Central memory CD4-positive, alpha-beta T cell (primary cell): Measurements from ENCODE around the gene ABHD2.
"Not testable (repeated sequence)": the region's sequence is repeated elsewhere in the genome, so short reads cannot be mapped to it uniquely, and the experiment has no call there.

ENCODE experiments used
- DNase-seq: peaks from one replicate; pipeline ENCODE4 v3.0.0; 2022

ABHD2 gene

GRCh38 chr15:89141159-89141558, 52.9 kb downstream of the ABHD2 start:
- not testable (repeated sequence) for DNase-seq

DNA sequence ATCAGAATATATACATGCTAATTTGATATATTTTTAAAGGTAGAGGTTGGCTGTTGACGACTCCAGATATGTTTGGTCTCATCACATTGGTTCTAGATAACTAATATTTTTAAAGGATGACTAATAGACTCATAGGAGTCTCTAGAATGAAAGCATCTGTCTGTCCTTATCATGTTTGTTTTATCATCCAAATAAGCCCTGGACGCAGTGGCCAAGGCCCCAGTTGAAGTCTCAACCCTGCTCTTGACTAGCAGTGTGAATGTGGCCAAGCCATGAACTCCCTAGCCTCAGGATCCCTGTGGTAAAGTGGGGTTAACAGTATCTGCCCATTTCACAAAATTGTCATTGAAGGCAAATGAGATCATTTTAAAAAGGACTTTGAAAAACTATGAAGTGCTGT, 53.6 kb downstream of the ABHD2 start:
- DNase-seq = no peak

GRCh38 chr15:89142423-89142822, 54.2 kb downstream of the ABHD2 start:
- no peak for DNase-seq

DNA sequence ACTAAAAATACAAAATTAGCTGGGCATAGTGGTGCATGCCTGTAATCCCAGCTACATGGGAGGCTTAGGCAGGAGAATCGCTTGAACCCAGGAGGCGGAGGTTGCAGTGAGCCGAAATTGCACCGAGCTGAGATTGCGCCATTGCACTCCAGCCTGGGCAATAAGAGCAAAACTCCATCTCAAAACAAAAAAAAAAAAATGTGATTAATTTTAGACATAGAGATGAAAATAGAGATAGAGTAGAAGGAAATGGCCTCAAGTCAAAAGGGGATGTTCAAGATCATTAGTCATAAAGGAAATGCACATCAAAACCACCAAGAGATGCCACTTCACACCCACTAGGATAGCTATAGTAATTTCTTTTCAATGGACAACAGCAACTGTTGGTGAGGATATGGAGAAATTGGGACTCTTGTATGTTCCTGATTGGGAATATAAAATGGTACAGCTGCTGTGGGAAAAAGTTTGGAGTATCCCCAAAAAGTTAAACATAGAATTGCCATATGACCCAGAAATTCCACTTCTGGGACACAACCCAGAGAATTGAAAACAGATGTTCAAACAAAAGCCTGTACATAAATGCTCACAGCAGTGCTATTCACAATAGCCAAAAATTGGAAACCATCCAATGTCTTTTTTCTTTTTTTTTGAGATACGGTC, 55.4 kb downstream of the ABHD2 start:
- DNase-seq = no peak

GRCh38 chr15:89144491-89144890, 56.2 kb downstream of the ABHD2 start:
- no peak for DNase-seq

GRCh38 chr15:89146366-89146765, 58.1 kb downstream of the ABHD2 start:
- no peak for DNase-seq

GRCh38 chr15:89148126-89148525, 59.9 kb downstream of the ABHD2 start:
- no peak for DNase-seq

DNA sequence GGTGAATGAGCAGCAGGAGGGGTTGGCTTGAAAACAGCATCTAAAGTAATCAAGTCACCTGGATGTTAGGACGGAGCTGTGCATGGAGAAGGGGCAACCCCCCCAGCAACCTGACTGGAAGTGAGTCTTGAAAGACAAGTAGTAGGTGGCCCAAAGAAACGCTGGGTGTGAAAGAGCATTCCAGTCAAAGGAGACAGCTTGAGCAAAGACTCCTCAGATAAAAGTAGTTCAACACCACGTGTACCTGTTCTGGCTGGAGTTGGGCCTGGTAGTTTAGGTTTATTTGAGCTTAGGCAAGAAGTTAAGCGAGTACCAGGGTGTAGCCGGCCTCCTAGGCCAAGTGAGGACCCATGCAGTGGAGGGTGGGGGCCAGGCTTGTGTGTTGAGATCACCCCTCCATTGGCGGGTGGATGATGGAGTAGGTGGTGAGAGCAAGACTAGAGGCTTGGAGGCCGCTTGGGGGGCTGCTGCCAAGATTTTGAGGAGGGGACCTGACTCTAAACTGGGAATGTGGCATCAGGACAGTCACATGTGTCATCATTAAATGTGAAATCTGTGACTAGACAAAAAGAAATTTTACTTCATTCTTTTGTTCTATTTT, 61.3 kb downstream of the ABHD2 start:
- DNase-seq = no peak

GRCh38 chr15:89150287-89150686, 62.0 kb downstream of the ABHD2 start:
- DNase-seq = no peak

- no peak for DNase-seq
Observed at GRCh38 chr15:89150762-89151664, 62.8 kb downstream of the ABHD2 start.

GRCh38 chr15:89155122-89155521, 66.9 kb downstream of the ABHD2 start:
- no peak for DNase-seq

- no peak for DNase-seq
Observed at GRCh38 chr15:89155656-89156055, 67.4 kb downstream of the ABHD2 start.

DNA sequence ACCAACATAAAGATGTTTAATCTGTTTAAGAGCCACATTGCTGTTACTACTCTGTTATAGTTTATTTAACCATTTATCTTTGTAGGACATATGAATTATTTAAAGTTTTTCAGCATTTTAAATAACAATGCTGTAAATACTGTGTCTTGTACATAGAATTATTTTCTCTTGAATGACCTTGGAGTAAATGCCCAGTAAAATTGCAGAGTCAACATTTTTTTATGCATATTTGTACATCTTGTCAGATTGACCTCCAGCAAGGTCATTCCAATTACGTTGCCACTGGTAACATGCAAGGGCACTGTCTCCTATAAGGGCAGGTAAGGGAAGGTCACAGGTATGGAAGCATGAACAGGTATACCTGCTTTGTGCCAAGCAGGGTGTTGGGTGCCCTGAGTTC, 68.8 kb downstream of the ABHD2 start:
- DNase-seq = no peak

- DNase-seq = no peak
Observed at GRCh38 chr15:89157918-89158564, 69.8 kb downstream of the ABHD2 start.

GRCh38 chr15:89161666-89162065, 73.4 kb downstream of the ABHD2 start:
- no peak for DNase-seq

DNA sequence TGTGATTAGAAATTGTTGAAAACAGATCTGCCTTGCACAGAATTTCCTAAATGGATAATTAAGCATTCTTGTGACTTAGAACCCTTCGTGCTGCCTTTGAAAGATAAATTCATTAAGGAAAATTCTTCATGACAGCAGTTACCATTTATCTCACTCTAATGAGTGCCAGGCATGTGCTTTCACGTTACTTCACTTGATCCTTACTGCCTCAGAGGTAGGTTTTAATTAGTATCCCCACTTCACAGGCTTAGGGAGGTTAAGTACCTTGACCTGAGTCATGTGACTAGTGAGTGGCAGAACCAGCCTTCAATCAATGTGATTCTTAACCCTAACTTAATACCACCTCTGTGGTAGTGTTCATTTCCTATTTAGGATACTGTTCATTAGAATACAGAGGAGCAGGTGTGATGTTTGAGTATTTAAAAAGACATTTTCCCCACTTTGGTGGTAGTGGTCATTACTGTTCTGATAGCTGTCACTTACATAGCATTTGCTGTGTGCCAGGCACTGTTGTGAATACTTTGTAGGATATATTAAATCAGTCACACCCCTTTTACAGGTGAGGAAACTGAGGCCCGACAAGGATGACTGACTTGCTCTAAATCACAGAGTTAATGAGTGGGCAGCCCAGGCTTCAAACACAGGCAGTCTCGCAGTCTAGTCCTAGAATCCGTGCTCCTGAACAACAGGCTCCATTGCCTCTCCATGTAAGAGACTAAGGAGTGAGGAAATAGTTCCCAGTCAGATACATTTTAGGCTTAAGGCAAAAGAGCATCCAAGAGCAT, 75.2 kb downstream of the ABHD2 start:
- no peak for DNase-seq

DNA sequence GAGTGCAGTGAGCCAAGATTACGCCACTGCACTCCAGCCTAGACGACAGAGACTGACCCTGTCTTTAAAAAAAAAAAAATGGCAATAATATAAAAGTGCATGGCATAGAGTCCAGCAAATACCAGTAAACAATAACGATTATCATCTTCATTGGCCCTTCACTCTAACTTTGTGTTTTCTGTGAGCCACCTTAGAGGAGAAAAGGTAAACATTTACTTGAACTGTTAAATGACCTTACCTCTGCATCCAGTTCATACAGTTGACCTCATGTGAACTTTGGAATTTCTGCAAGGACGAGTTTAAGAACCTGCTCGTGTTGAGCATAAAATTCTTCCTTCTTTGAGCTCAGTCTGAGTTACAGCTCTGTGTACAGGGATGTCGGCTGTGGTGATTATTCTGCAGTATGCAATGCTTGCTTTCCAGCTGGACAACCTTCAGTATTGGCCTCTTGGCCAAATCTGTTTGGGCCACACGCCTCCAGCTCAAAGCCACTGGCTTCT, 76.5 kb downstream of the ABHD2 start:
- no peak for DNase-seq

DNA sequence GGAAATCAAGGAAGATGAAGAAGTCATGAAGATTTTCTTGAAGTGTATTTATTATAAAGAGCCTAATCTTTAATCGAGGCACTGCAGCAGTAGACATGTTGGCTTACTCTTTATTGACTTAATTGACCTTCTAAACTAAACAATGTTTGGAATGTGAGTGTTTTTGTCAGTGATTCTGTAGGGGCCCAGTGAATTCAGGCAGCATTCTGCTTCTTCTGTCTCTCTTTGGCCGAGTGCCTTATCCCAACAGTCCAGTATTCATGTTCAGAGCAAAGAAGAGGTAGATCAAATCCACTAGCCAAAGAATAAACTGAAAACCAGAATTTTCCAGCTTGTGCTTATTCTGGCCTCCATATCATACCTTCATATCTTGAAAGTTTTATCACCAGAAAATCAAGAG, 77.4 kb downstream of the ABHD2 start:
- no peak for DNase-seq

DNA sequence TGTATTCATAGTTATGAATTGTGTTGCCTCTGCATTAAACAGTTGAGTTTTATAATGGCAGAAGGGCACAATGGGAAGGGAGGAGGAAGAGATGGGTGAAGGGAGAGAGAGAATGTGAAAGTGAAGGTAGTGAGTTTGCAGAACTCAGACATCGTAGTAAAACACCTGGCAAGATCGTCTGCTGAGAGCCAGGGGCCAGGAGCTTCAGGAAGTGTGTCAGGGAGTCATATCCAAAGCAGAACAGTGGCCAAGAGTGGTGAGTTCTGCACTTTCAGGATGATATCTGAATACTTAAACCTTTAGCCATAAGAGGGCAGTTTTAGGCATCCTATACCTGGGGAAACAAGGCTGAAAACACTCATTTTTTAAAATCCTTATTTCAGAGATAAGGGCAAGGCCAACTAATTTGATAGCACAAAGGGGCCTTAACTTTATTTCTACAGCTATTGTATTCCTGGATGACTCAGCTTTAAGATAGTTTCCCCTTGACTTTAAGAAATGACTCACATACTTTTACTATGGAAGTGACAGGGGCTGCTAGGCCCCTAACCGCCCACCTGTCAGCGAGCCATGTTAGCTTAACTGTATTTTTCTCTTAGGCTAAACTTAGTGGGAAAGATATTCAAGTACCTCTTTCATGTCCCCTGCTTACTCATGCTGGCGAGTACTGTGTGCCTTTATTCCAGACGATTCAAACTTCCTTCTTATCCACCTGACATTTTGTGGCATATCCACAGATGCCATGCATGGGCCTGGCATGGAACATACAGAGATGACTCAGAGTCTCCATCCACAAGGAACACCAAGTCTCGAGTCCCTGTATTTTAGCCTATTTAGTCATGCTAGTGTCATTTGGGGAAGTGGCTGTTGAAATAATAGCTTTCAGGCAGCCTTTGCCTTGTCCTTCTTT, 79.3 kb downstream of the ABHD2 start:
- no peak for DNase-seq

DNA sequence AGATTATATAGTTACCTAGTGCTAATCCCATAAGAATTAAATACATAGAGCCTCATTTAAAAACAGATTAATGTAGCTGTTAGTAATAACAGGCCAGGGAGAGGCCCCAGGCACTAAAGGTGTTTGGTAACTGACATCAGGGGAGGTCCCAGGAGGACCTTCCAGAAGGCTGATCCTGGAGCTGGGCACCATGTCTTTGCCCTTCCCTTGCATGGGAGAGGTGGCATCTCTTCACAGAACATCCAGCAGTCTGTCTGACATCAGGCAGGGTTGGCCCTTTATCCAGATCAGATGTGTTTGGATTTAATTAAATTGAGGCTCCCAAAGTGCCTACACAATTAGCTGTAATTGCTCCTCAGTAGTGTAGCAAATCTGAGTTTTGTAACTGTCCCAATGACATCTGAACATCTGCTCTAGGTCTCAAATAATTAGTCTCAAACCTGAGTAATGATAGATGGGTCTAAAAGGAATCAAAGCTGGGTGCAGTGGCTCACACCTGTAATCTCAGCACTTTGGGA, 80.1 kb downstream of the ABHD2 start:
- DNase-seq = no peak

DNA sequence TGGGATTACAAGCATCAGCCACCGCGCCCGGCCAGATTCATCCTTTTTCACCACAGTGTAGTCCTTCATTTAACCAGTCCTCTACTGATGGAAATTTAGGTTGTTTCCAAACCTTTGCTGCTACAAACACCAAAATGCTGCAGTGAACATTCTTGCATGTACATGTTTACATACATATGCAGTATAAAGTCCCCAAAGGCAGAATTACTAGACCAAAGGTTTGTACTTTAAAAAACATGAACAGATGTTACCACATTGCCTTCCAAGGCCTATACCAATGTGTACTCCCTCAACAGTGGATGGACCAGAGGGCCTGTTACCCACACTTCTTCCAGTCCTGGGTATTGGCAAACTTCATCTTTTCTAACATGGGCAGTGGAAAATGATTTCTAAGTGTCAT, 82.1 kb downstream of the ABHD2 start:
- no peak for DNase-seq
